IMR-90 (cell line): ENCODE measurements around the gene TRIML1. TPM values are rescaled to one million over a fixed set of nuclear protein-coding genes. Genes with fewer than 3 reads are reported as not detected.

Experiments
- ATAC-seq: fragments of 200-7000 bp; cut with Tn5 transposase; 2 replicates; pipeline ENCODE4 v1.9.1; 2020; ENCODE audit warnings: low read depth, mild to moderate bottlenecking, moderate library complexity
- BruUV-seq: library from RNA; stranded (reverse); fragments of 400-500 nt; replicated peaks from 2 replicates; lab custom pipeline; 2021; lab: Mats Ljungman, UMichigan
- CTCF ChIA-PET: fragments of 300-600 bp; formaldehyde crosslinking; extraction: SDS; loops from one replicate; lab custom pipeline; 2021; ENCODE audit warnings: antibody characterized with exemption; lab: Yijun Ruan, JAX
- POLR2A ChIA-PET: fragments of 300-600 bp; sonication (Branson Sonifier 250); formaldehyde crosslinking; loops from one replicate; lab custom pipeline; 2022; ENCODE audit warnings: antibody characterized with exemption; ENCODE audit not compliant: unreplicated experiment; lab: Charles Lee
- DNase-seq: peaks from one replicate; pipeline ENCODE4 v3.0.0; 2013
- H2AFZ ChIP-seq: replicated peaks from 2 replicates; pipeline ENCODE3; 2013; ENCODE audit warnings: low read length, mild to moderate bottlenecking; ENCODE audit not compliant: poor library complexity
- H2AK5ac ChIP-seq: 2 replicates; pipeline ENCODE4 v1.6.1; 2013; ENCODE audit warnings: low read depth, low read length, inconsistent platforms
- H2AK9ac ChIP-seq: replicated peaks from 2 replicates; pipeline ENCODE3; 2013; ENCODE audit warnings: mild to moderate bottlenecking, low read depth, low read length, moderate library complexity; ENCODE audit not compliant: poor library complexity
- H2BK120ac ChIP-seq: 2 replicates; pipeline ENCODE4 v1.6.1; 2013; ENCODE audit warnings: low read depth, low read length, inconsistent platforms
- H2BK15ac ChIP-seq: 3 replicates; pipeline ENCODE4 v1.6.1; 2013; ENCODE audit warnings: low read depth, low read length, inconsistent platforms
- H2BK20ac ChIP-seq: 2 replicates; pipeline ENCODE4 v1.6.1; 2013; ENCODE audit warnings: low read depth, mild to moderate bottlenecking, inconsistent platforms, low read length, moderate library complexity
- H2BK5ac ChIP-seq: 2 replicates; pipeline ENCODE4 v1.6.1; 2013; ENCODE audit warnings: mild to moderate bottlenecking, low read depth, low read length, inconsistent platforms; ENCODE audit not compliant: poor library complexity, severe bottlenecking
- H3K14ac ChIP-seq: replicated peaks from 2 replicates; pipeline ENCODE4 v1.6.1; 2013; ENCODE audit warnings: low read depth, low read length, inconsistent platforms
- H3K18ac ChIP-seq: 2 replicates; pipeline ENCODE4 v1.6.1; 2013; ENCODE audit warnings: low read depth, low read length, control low read depth
- H3K23ac ChIP-seq: 2 replicates; pipeline ENCODE4 v1.6.1; 2013; ENCODE audit warnings: low read depth, low read length, inconsistent platforms
- H3K27ac ChIP-seq: 2 replicates; pipeline ENCODE4 v1.5.1; 2013; ENCODE audit warnings: mild to moderate bottlenecking, control low read depth, low read length; ENCODE audit not compliant: insufficient read depth
- H3K27me3 ChIP-seq: 2 replicates; pipeline ENCODE4 v1.6.1; 2013; ENCODE audit warnings: low read length; ENCODE audit not compliant: control insufficient read depth, insufficient read depth
- H3K36me3 ChIP-seq: 2 replicates; pipeline ENCODE4 v1.6.1; 2013; ENCODE audit warnings: low read length, mixed read lengths; ENCODE audit not compliant: control insufficient read depth, insufficient read depth
- H3K4ac ChIP-seq: 2 replicates; pipeline ENCODE4 v1.6.1; 2013; ENCODE audit warnings: low read depth, low read length, inconsistent platforms
- H3K4me1 ChIP-seq: 2 replicates; pipeline ENCODE4 v1.6.1; 2013; ENCODE audit warnings: low read length, mixed read lengths; ENCODE audit not compliant: control insufficient read depth, insufficient read depth
- H3K4me2 ChIP-seq: 2 replicates; pipeline ENCODE4 v1.6.1; 2013; ENCODE audit warnings: low read depth, mild to moderate bottlenecking, control low read depth, low read length, moderate library complexity
- H3K4me3 ChIP-seq: 2 replicates; pipeline ENCODE4 v1.5.1; 2013; ENCODE audit warnings: low read depth, mild to moderate bottlenecking, control low read depth, low read length, moderate library complexity; ENCODE audit not compliant: insufficient read depth
- H3K56ac ChIP-seq: 2 replicates; pipeline ENCODE4 v1.6.1; 2013; ENCODE audit warnings: low read length, inconsistent platforms; ENCODE audit not compliant: insufficient read depth; ENCODE audit errors: extremely low read depth
- H3K79me1 ChIP-seq, 2 experiments: 2 replicates each; pipeline ENCODE4 v1.6.1; 2013; ENCODE audit warnings: low read length in 2 of 2, inconsistent platforms in 1 of 2, low read depth in 1 of 2
- H3K9ac ChIP-seq: 2 replicates; pipeline ENCODE4 v1.6.1; 2013; ENCODE audit warnings: low read depth, low read length, control low read depth
- H3K9me1 ChIP-seq: 2 replicates; pipeline ENCODE4 v1.6.1; 2013; ENCODE audit warnings: low read length, inconsistent platforms; ENCODE audit not compliant: insufficient read depth
- H3K9me3 ChIP-seq: 2 replicates; pipeline ENCODE4 v1.6.1; 2013; ENCODE audit warnings: low read length; ENCODE audit not compliant: control insufficient read depth, insufficient read depth
- H4K20me1 ChIP-seq: 2 replicates; pipeline ENCODE4 v1.6.1; 2013; ENCODE audit warnings: low read length, inconsistent platforms; ENCODE audit not compliant: insufficient read depth
- H4K5ac ChIP-seq: 2 replicates; pipeline ENCODE4 v1.6.1; 2013; ENCODE audit warnings: mild to moderate bottlenecking, low read depth, low read length, control low read depth
- H4K8ac ChIP-seq, 2 experiments: 2 replicates each; pipeline ENCODE4 v1.6.1; 2013; ENCODE audit warnings: low read depth in 2 of 2, low read length in 2 of 2, control low read depth in 1 of 2, inconsistent platforms in 1 of 2
- H4K91ac ChIP-seq: 2 replicates; pipeline ENCODE4 v1.6.1; 2013; ENCODE audit warnings: low read depth, low read length, inconsistent platforms; ENCODE audit not compliant: insufficient read depth
- CHD1 ChIP-seq: IDR thresholded peaks from 2 replicates; pipeline ENCODE4 v1.6.1; 2012; ENCODE audit warnings: low read depth, low read length, improper control_type of control experiment
- ELK1 ChIP-seq: fragments of 150-350 bp; IDR thresholded peaks from 2 replicates; pipeline ENCODE4 v1.6.1; 2016; ENCODE audit warnings: low read depth, mild to moderate bottlenecking, low read length, moderate library complexity, borderline replicate concordance
- FOS ChIP-seq: fragments of 150-350 bp; IDR thresholded peaks from 2 replicates; pipeline ENCODE4 v1.6.1; 2016; ENCODE audit warnings: low read depth, low read length
- NFE2L2 ChIP-seq: fragments of 150-350 bp; IDR thresholded peaks from 2 replicates; pipeline ENCODE4 v1.6.1; 2016; ENCODE audit warnings: low read depth, mild to moderate bottlenecking, low read length
- RCOR1 ChIP-seq: IDR thresholded peaks from 2 replicates; pipeline ENCODE4 v1.6.1; 2012; ENCODE audit warnings: mild to moderate bottlenecking, low read length, improper control_type of control experiment; ENCODE audit not compliant: insufficient replicate concordance
- RFX5 ChIP-seq: IDR thresholded peaks from 2 replicates; pipeline ENCODE4 v1.8.0; 2012; ENCODE audit warnings: low read depth, mild to moderate bottlenecking, low read length, moderate library complexity
- SMC3 ChIP-seq: fragments of 150-350 bp; IDR thresholded peaks from 2 replicates; pipeline ENCODE4 v1.6.1; 2016; ENCODE audit warnings: low read depth, mild to moderate bottlenecking, antibody characterized with exemption, low read length, moderate library complexity
- USF2 ChIP-seq: fragments of 150-350 bp; IDR thresholded peaks from 2 replicates; pipeline ENCODE4 v1.6.1; 2017; ENCODE audit warnings: mild to moderate bottlenecking, antibody characterized with exemption, low read length, low read depth
- WGBS, 2 experiments: methylation state at CpG; one replicate each; pipeline versions ENCODE4 v1.1.5 to v1.1.7; 2013; ENCODE audit warnings: missing lambda C conversion rate in 2 of 2; ENCODE audit not compliant: insufficient read length in 1 of 2; ENCODE audit errors: extremely low coverage in 2 of 2; 5-methylcytosine and 5-hydroxymethylcytosine counted together
- dilution Hi-C: fragments of 300-500 bp; cut with HindIII; formaldehyde crosslinking; loops from one replicate; pipeline ENCODE4 v1.14.3; 2018; ENCODE audit warnings: low sequenced_read_pairs; ENCODE audit not compliant: unreplicated experiment
- in situ Hi-C: fragments of 300-500 bp; cut with MboI; formaldehyde crosslinking; loops from 3 replicates; pipeline ENCODE4 v1.14.3; 2019; ENCODE audit warnings: low sequenced_read_pairs, inconsistent platforms, mixed read lengths
- intact Hi-C: fragments of 100-400 bp; cut with micrococcal nuclease; formaldehyde crosslinking; loops from 2 replicates; pipeline ENCODE4 v1.10.0; 2022
- polyA plus RNA-seq, 3 experiments: library from polyadenylated mRNA; depleted of rRNA; stranded (reverse); fragments of >200 nt; gene quantifications; 2 replicates each; pipeline ENCODE4 v1.2.3, GENCODE V29; 2012; ENCODE audit warnings: low replicate concordance in 1 of 3
- total RNA-seq: library from RNA; depleted of rRNA; stranded (reverse); fragments of >200 nt; gene quantifications from 2 replicates; pipeline ENCODE4 v1.2.3, GENCODE V29; 2012

Gene TRIML1
- total and polyA plus RNA-seq, 2 of the 4 experiments (the other 2 are of a cell fraction), result not detected

- TF ChIP-seq RCOR1 (no peak), NFE2L2 (no peak)
Observed at GRCh38 chr4:188107931-188108843, 31.1 kb upstream of the TRIML1 start (continued).

GRCh38 chr4:188109157-188109755, 30.0 kb upstream of the TRIML1 start, which contains the start of gene TRIML2:
Gene TRIML2, minus strand, starts transcription at chr4:188109603. Its CDS starts 4,235 bp downstream, at chr4:188105368.
- no CpG with 5 or more reads among the region's 11 CpGs for WGBS, 2 experiments
- no peak for ATAC-seq
- H4K8ac ChIP-seq, result peak within 1 kb of the TSS in 1 of 2 experiments; percentile 73; a peak in 1 of 4 replicates
- no peak within 1 kb of the TSS for H2AK9ac ChIP-seq
- peak within 1 kb of the TSS; percentile 50; the same call in 1 of the 2 replicates for H4K91ac ChIP-seq
- H3K56ac ChIP-seq, result no peak within 1 kb of the TSS
- no peaks in the 10 kb centered on the region for H3K36me3 ChIP-seq
- H2AK5ac ChIP-seq, result 0 out of 2 replicates have a peak within 1 kb of the TSS, but pooled peaks have one; percentile 4
- peaks cover 6% of the 10 kb centered on the region; the same call in 1 of the 2 replicates for H3K4me1 ChIP-seq
- peaks cover 2% of the 10 kb centered on the region; the same call in 1 of the 2 replicates for H3K9me3 ChIP-seq
- ChIA-PET CTCF (no interaction called here), POLR2A (no interaction called here)
- no peak within 1 kb of the TSS for H3K9ac ChIP-seq
- no peak within 1 kb of the TSS for H3K23ac ChIP-seq
- peak within 1 kb of the TSS; percentile 80 for H2BK120ac ChIP-seq
- no peaks in the 10 kb centered on the region for H3K79me1 ChIP-seq
- peak within 1 kb of the TSS; percentile 30; the same call in 1 of the 2 replicates for H4K5ac ChIP-seq
- no TSS peak for BruUV-seq
- intact Hi-C loops, result no loop called here
- no peak within 1 kb of the TSS for H3K4me3 ChIP-seq
- no peaks in the 10 kb centered on the region for H3K27me3 ChIP-seq
- TF ChIP-seq RFX5, result no peak
- no peak for TF ChIP-seq NFE2L2
- no peak for TF ChIP-seq FOS
- TF ChIP-seq ELK1, result no peak
- no peak for TF ChIP-seq CHD1
- no peak for TF ChIP-seq USF2
- no peak for TF ChIP-seq SMC3
- H2BK15ac ChIP-seq, result no peak within 1 kb of the TSS
- dilution Hi-C loops, result no loop called here
- H3K9me1 ChIP-seq, result peaks cover 5% of the 10 kb centered on the region; the same call in 1 of the 2 replicates
- no peak within 1 kb of the TSS for H3K27ac ChIP-seq
- no peak within 1 kb of the TSS for H3K18ac ChIP-seq
- peak within 1 kb of the TSS; percentile 75; the same call in 1 of the 2 replicates for H3K14ac ChIP-seq
- H3K4me2 ChIP-seq, result no peak within 1 kb of the TSS
- H4K20me1 ChIP-seq, result no peaks in the 10 kb centered on the region
- H3K4ac ChIP-seq, result peak within 1 kb of the TSS; percentile 74; the same call in 1 of the 2 replicates
- no peak for DNase-seq
- no peak within 1 kb of the TSS for H2BK5ac ChIP-seq
- in situ Hi-C loops, result no loop called here
- H2AFZ ChIP-seq, result no peak within 1 kb of the TSS
- peak within 1 kb of the TSS; percentile 45; the same call in 1 of the 2 replicates for H2BK20ac ChIP-seq
